ENCODE measurements around the gene DIS3L2.
A peak's percentile ranks its signal among the peaks of the same experiment; 100 is the strongest.
"Not testable (repeated sequence)": the region's sequence is repeated elsewhere in the genome, so short reads cannot be mapped to it uniquely, and the experiment has no call there.

Gene DIS3L2

DNA sequence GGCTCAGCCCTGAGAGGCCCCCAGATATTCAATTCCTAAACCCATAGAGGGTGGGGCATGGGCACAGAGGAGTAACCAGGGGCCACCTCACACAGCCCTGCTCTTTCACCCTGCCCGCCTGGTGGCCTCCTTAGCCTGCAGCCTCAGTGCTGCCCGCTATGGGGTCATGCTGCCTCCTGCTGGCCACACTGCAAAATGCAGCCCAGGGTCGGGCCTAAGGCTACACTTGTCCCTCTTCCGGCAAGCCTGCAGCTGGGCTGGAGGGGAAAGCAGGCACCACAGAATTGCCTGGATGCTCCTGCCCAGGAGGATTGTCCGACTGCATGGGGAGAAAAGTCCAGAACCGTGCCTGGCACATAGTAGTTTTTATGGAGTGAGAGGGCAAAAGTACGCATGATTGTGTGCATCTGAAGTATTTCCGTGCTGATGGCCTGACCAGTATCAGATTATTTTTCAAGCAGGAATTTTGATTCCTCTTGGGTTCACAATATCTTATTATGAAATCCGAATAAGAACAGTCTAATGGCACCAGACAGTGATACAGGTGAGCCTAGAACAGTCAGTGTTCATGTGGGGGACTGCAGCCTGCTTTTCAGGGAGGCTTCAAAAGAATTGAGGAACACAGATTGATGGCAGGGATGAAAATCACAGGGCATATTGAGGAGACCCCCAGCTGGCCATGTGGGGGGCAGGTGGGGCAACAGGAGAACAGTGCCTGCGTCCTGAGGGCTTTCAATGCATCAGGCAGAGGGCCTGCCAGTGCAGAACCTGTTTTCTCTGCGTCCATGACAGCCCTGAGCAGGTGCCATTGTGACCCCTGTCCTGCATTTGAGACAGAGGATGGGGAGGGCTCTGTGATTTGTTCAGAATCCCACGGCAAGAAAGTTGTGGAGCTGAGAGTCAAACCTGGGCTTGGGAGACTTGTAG lies 365.9 kb downstream of the DIS3L2 start:
- DNase-seq: peak; percentile 67 to 89 (median 83)

DNA sequence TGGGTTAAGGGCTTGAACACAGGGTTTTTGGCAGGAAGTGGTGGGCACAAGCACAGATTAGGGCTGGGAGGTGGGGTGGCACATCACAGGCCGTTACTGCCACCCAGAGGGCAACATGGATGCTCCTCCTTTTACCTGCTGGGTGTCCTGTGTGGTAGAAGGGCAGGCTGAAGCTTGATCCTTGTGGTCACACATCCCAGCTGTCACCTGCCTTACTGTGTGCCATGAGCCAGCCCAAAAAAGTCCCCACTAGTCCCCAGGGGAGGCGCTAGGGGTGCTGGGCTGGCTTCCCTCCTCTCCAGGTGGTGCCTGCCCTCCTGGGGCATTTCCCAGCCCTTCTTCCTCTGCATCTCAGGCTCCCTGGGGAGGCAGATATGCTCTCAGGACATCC lies 366.5 kb downstream of the DIS3L2 start:
- no peak for DNase-seq

- no peak for DNase-seq
Observed at GRCh38 chr2:232328516-232329460, 367.3 kb downstream of the DIS3L2 start.

GRCh38 chr2:232329716-232330067 lies 368.2 kb downstream of the DIS3L2 start:
- DNase-seq: no peak

- DNase-seq: no peak
Observed at GRCh38 chr2:232330068-232330999, 368.8 kb downstream of the DIS3L2 start.

- DNase-seq: not testable (repeated sequence)
Observed at GRCh38 chr2:232331061-232331460, 369.5 kb downstream of the DIS3L2 start.

- DNase-seq: not testable (repeated sequence)
Observed at GRCh38 chr2:232331641-232332040, 370.1 kb downstream of the DIS3L2 start.

DNA sequence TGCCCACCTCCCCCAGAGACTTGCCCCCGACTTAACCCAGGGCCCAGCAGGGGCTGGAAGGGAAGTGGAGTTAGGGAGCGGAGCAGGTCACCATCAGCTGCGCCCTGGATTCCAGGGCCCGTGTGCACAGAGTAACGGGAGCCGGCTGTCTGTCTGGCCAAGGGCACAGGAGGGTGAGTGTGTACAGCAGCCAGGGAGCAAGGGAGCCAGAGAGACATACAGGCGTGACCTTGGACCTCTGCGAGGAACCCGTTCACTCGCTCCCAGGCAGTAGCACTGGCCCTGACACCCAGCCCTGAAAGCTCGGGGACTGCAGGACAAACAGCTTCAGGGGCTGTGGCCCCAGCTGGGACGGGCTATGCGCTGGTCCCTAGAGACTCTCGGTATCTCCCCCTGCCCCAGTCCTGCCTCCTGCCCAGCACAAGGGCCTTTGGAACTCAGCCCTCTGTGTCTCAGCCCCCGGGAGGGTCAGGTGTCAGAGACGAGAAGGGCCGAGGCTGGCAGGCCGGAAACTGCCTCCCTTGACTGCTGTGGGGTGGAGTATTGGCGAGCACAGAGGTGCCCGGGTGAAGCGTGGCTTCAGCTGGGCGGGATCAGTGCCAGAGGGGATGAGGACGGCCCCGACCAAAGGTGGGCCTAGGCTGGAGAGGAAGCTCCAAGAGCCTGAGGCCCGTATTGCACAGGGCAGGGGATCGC lies 370.9 kb downstream of the DIS3L2 start:
- DNase-seq: not testable (repeated sequence)

DNA sequence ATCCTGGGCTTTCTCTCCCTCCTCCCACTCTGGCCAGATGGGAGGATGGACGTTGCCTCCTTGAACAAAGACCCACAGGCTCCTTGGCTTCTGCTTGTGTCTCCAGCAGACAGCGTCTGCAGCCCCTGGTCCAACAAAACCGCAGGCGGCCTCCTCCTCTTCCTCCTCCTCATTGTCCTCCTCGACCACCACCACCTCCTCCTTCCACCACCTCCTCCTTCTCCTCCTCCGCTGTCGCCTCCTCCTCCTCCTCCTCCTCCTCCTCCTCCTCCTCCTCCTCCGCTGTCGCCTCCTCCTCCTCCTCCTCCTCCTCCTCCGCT lies 371.4 kb downstream of the DIS3L2 start:
- no peak for DNase-seq

GRCh38 chr2:232333361-232334135 lies 372.0 kb downstream of the DIS3L2 start:
- no peak for DNase-seq

GRCh38 chr2:232334136-232334884 lies 372.8 kb downstream of the DIS3L2 start:
- DNase-seq: not testable (repeated sequence)

DNA sequence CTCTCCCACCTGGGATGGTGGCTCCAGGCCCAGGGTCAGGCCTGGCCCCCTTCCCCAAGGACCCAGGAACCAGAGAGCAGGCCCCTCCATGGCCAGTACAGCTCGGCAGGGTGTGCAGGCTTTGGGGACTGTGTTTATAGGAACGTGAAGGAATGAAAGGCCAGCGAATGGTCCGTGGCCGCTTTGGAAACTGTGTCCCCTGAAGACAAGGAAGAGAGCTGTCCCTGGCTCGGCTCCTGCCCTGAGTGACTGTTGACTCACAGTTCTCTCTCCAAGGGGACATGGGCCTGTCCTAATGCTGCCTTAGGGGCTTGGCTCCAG lies 373.3 kb downstream of the DIS3L2 start:
- DNase-seq: not testable (repeated sequence)

GRCh38 chr2:232335206-232335858 lies 373.8 kb downstream of the DIS3L2 start:
- DNase-seq: not testable (repeated sequence)

GRCh38 chr2:232335859-232336215 lies 374.3 kb downstream of the DIS3L2 start:
- no peak for DNase-seq

- DNase-seq: no peak
Observed at GRCh38 chr2:232336241-232336736, 374.8 kb downstream of the DIS3L2 start.

- DNase-seq: no peak
Observed at GRCh38 chr2:232336981-232337720, 375.6 kb downstream of the DIS3L2 start.

- DNase-seq: not testable (repeated sequence)
Observed at GRCh38 chr2:232338094-232338758, 376.7 kb downstream of the DIS3L2 start.

DNA sequence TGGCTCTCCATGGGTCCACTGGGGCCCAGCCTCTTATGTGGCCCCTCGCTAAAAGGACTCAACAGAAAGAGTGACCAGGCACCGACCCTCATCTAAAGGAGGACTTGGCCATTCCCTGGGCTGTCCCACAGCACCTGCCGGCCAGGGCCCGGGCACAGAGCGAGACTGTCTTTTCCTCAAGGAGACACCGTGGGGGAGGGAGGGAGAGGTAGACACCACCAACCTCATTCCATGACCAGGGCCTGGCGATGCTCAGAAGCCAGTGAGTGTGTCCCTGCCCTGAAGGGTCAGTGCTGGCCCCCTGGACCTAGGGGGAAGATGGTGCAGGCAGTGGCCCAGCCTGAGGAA lies 377.2 kb downstream of the DIS3L2 start:
- DNase-seq: no peak

Measured in activated naive CD4-positive, alpha-beta T cell (primary cell).